ENCODE measurements around the gene BRS3. TPM values are rescaled to one million over a fixed set of nuclear protein-coding genes. Genes with fewer than 3 reads are reported as not detected.

Gene BRS3
- polyA plus RNA-seq, 5 donors: 0.06 to 0.08 (median 0.07) TPM; not detected in 2

- no peak for DNase-seq
These were observed 5.3 kb downstream of the BRS3 start for GRCh38 chrX:136493011-136493410.

- no peak for DNase-seq
These were observed 7.3 kb downstream of the BRS3 start for GRCh38 chrX:136495043-136495442.

- no peak for DNase-seq
These were observed 8.5 kb downstream of the BRS3 start for GRCh38 chrX:136496186-136496763.

GRCh38 chrX:136496764-136497555 is 9.2 kb downstream of the BRS3 start:
- DNase-seq: peak; percentile 87 to 89

GRCh38 chrX:136497556-136498052 is 9.9 kb downstream of the BRS3 start, which contains the start of gene HTATSF1:
TSS of gene HTATSF1 (plus strand) at chrX:136497592. CDS start at chrX:136497685, 93 bp downstream.
- DNase-seq: no peak

- no peak for DNase-seq
These were observed 31.3 kb downstream of the BRS3 start for GRCh38 chrX:136519069-136519468.

- no peak for DNase-seq
These were observed 36.0 kb downstream of the BRS3 start for GRCh38 chrX:136523770-136524169.

GRCh38 chrX:136525738-136526606 is 38.2 kb downstream of the BRS3 start:
- peak; percentile 64 to 76 for DNase-seq

GRCh38 chrX:136528645-136529315 is 41.0 kb downstream of the BRS3 start:
- no peak for DNase-seq

- no peak for DNase-seq
These were observed 42.0 kb downstream of the BRS3 start for GRCh38 chrX:136529795-136530194.

GRCh38 chrX:136531951-136532350 is 44.2 kb downstream of the BRS3 start, which contains the start of gene VGLL1:
TSS of gene VGLL1 (plus strand) at chrX:136532215. CDS start at chrX:136536021, 3,806 bp downstream.
- no peak for DNase-seq

- no peak for DNase-seq
These were observed 46.4 kb downstream of the BRS3 start for GRCh38 chrX:136534131-136534530.

GRCh38 chrX:136538811-136539210 is 51.1 kb downstream of the BRS3 start:
- no peak for DNase-seq

GRCh38 chrX:136540226-136540625 is 52.5 kb downstream of the BRS3 start:
- DNase-seq: no peak

- DNase-seq: no peak
These were observed 53.5 kb downstream of the BRS3 start for GRCh38 chrX:136541294-136541693.

GRCh38 chrX:136542281-136542680 is 54.5 kb downstream of the BRS3 start:
- DNase-seq: no peak

Other genes starting within 250 kb of the BRS3 start
- gene MAP7D3, start 236.5 kb upstream of the BRS3 start, polyA plus RNA-seq (ENCODE audit: insufficient read depth in 1 of 5, insufficient read length in 5 of 5, low replicate concordance in 1 of 5): 10 to 100 TPM; 13.7 to 19.1 (median 16.9) TPM
- not detected for gene ADGRG4, start 187.0 kb upstream of the BRS3 start, polyA plus RNA-seq (ENCODE audit: insufficient read depth in 1 of 5, insufficient read length in 5 of 5, low replicate concordance in 1 of 5)
- gene HTATSF1, start 9.6 kb downstream of the BRS3 start, polyA plus RNA-seq (ENCODE audit: insufficient read depth in 1 of 5, insufficient read length in 5 of 5, low replicate concordance in 1 of 5): 100 to 1,000 TPM in 2 of 5 donors, 10 to 100 TPM in 3; 74.5 to 111 (median 99.6) TPM
- 10 to 100 TPM in 2 of 5 donors, 1 to 10 TPM in 3; 5.1 to 10.9 (median 8.4) TPM for gene VGLL1, start 44.3 kb downstream of the BRS3 start, polyA plus RNA-seq (ENCODE audit: insufficient read depth in 1 of 5, insufficient read length in 5 of 5, low replicate concordance in 1 of 5)
- under 1 TPM; 0.12 to 0.26 (median 0.18) TPM for gene CD40LG, start 160.2 kb downstream of the BRS3 start, polyA plus RNA-seq (ENCODE audit: insufficient read depth in 1 of 5, insufficient read length in 5 of 5, low replicate concordance in 1 of 5)